ENCODE results near the gene FNDC3B.

DNA sequence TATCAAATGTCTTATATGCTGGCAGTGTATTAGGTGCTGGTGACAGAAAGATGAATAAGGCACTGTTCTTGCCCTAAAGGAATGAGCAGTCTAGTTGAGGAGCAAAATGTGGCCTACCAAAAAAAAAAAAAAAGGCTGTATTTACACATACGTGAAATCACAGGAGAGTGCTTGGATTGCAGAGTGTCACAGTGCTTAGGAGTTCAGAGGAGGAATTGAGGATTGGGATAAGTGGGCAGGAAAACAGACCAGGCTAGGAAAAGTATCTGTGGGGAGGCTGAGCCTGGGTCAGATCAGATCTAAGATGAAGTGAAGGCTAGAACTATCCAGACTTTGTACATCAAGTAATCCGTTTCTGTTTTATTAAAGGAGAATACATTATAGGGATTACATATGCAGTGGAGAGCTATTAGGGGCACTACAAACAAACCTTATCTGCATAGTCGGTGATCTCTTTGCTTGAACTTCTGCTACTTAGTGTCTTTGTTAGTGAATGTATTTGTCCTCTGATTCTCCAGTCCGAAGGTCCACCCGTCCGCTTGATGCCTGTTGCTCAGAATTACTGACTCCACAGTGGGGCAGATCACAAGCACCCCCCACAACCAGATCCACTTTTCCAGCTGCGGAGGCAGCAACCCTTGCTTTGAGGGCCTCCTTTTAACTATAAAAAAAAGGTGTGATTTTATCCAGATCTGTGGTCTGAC lies 80.0 kb downstream of the FNDC3B start:
- TF ChIP-seq, protein P1, sequence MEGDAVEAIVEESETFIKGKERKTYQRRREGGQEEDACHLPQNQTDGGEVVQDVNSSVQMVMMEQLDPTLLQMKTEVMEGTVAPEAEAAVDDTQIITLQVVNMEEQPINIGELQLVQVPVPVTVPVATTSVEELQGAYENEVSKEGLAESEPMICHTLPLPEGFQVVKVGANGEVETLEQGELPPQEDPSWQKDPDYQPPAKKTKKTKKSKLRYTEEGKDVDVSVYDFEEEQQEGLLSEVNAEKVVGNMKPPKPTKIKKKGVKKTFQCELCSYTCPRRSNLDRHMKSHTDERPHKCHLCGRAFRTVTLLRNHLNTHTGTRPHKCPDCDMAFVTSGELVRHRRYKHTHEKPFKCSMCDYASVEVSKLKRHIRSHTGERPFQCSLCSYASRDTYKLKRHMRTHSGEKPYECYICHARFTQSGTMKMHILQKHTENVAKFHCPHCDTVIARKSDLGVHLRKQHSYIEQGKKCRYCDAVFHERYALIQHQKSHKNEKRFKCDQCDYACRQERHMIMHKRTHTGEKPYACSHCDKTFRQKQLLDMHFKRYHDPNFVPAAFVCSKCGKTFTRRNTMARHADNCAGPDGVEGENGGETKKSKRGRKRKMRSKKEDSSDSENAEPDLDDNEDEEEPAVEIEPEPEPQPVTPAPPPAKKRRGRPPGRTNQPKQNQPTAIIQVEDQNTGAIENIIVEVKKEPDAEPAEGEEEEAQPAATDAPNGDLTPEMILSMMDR (IDR thresholded peaks at IDR 0.05; ENCODE audit: low read depth, low read length), result no peak
- TF ChIP-seq EZH2phosphoT487 (IDR thresholded peaks at IDR 0.05; ENCODE audit: low read depth), result no peak

All from OCI-LY3 (cell line).